ENCODE measurements around the gene TRAPPC1.
"Not testable (repeated sequence)": the region's sequence is repeated elsewhere in the genome, so short reads cannot be mapped to it uniquely, and the experiment has no call there.

Gene TRAPPC1, protein sequence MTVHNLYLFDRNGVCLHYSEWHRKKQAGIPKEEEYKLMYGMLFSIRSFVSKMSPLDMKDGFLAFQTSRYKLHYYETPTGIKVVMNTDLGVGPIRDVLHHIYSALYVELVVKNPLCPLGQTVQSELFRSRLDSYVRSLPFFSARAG

GRCh38 chr17:7931709-7932482, at the start of gene TRAPPC1, which contains the start of gene CNTROB:
Gene TRAPPC1, minus strand, starts transcription at chr17:7931946. Its CDS starts 117 bp downstream, at chr17:7931829.
Gene CNTROB, plus strand, starts transcription at chr17:7932206. Its CDS starts 874 bp downstream, at chr17:7933080.
- peak; percentile 98 for FAIRE-seq

DNA sequence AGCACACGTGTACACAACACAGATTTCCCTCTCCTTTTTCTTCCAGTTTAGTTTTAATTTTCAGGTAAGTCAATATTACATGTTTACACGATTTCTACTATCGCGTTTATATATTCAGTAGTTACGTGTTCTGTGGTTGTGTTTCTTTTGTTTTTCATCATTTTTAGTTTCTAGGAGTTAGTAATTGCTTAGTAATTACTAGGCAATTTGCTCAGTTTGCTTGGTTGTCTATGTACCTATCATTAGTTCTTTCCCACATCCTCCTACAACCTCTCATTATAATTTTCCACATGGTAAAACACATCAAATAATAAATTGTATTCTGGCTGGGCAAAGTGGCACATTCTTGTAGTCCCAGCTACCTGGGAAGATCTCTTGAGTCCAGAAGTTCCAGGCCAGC, 46.1 kb upstream of the TRAPPC1 start:
- FAIRE-seq, result no peak

DNA sequence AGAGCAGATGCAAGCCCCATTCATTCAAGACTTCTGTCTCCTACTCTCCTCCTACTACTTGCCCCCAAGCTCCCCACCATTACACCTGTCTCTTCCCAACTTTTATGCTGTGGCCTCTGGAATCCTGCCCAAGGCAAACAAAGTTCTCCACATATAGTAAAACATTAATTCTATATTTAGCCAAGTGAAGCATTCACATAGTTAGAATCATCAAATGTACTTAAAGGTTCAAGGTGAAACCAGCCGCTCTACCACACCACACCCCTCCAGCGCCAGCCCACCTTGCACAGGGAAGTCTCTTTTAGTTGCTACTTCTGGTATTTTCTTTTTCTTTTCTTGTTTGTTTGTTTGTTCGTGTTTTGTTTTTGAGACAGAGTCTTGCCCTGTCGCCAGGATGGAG, 45.3 kb upstream of the TRAPPC1 start:
- no peak for FAIRE-seq

DNA sequence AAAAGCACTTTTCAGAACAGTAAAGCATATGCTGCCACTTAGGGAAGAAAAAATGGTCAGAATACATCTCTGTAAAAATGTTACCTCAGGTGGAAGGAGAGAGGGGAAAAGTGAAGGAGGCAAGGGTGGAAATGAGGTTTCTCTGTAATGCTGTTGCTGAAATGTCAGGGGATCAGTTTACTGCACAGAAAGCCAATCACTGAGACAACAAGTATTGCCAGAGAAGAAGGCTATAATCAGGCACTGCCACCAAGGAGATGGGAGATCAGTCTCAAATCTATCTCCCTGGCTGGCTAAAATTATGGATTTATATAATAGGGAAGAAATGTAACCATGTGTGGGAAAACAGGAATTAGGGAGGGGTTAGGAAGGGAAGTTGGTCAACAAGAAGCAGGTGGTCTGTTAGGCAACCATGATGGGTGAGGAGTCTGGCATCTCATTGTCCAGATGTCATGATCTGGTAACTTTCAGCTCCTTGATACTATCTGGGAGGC, 42.9 kb upstream of the TRAPPC1 start:
- FAIRE-seq, result no peak

GRCh38 chr17:7972131-7972785, 40.5 kb upstream of the TRAPPC1 start:
- FAIRE-seq, result no peak

DNA sequence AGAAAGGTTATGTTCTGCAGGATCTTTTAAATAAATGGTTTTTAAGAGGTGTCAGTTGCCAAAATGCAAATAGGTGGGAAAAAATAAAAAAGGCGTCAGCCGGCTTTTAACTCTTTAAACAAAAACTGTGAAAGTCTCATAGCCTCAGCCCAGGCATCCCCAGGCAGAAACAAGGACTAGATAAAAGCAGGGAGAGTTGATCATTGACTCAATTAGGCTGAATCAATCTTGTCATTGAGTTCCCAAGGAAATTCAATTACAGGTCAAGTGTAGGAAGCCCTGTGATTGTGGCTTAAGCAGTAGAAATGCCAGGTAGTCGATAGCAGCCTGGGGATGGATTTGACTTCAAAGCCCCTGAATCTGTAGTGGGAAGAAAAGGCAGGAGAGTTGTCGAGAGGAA, 39.9 kb upstream of the TRAPPC1 start:
- no peak for FAIRE-seq

DNA sequence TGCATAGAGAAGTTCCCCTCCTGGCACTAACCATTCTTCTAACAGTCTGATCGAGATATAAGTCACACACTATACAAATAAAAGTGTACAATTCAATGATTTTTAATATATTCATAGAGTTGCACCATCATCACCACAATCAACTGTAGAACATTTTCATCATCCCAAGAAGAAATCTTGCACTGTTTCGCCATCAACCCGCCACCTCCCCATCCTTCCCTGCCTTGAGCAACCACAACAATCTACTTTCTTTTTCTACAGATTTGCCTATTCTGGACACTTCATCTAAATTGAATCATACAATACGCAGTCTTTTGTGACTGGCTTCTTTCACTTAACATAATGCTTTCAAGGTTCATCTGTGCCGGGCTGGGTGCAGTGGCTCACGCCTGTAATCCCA, 37.7 kb upstream of the TRAPPC1 start:
- no peak for FAIRE-seq

DNA sequence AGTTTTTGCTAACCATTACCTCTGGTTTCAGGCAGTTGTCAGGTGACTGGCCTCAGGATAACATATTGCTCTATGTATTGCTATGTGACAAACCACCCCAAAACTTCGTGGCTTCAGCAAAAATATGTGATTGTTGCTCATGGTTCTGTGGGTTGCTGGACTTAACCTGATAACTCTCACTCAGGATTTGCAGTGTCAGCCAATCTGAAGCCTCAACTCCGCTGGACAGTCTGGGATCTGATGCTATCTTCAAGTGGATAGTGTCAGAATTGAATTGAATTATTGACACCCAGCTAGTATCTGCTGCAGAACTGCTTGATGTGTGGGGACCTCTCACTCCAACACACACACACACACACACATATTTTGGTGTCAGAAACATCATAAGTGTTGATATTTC, 36.0 kb upstream of the TRAPPC1 start:
- FAIRE-seq, result no peak

GRCh38 chr17:7961421-7961820, 29.7 kb upstream of the TRAPPC1 start:
- FAIRE-seq, result no peak

GRCh38 chr17:7959503-7960253, 27.9 kb upstream of the TRAPPC1 start:
- FAIRE-seq, result no peak

GRCh38 chr17:7956228-7956965, 24.7 kb upstream of the TRAPPC1 start:
- FAIRE-seq, result no peak

DNA sequence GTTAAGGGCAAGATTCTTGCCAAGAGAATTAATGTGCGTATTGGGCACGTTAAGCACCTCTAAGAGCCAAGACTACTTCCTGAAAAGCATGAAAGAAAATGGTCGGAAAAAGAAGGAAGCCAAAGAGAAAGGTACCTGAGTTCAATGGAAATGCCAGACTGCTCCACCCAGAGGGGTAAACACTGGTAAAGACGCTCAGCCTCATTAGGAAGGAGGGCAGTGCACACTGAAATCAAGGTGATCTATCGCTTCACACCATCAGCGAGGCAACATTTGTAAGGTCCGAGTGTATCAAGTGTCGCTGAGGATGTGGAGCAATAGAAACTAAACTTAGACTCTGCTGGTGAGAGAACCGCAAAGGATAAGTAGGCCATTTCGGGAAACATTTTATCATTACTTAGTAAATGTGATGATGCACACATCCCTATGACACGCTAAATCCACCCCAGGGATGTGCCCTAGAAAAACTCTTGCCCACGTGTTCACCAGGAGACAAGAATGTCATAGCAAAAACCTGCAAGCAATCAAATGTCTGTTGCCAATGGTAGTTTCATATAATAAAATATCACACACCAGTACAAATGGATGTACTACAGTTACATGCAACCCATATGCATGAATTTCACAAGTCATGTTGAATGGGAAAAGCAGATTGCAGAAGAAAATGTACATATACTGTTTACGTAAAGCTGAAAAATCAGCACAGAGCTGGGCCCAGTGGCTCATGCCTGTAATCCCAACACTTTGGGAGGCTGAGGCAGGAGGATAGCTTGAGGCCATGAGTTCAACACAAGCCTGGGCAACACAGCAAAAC, 23.9 kb upstream of the TRAPPC1 start:
- no peak for FAIRE-seq

DNA sequence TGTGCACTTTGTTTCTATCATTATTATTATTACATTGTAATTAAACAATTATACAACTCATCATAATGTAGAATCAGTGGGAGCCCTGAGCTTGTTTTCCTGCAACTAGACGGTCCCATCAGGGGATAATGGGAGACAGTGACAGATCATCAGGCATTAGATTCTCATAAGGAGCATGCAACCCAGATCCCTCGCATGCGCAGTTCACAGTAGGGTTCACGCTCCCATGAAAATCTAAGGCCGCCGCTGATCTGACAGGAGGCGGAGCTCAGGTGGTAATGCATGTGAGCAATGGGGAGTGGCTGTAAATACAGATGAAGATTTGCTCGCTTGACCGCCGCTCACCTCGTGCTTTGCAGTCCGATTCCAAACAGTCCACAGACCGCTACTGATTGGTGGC, 21.5 kb upstream of the TRAPPC1 start:
- not testable (repeated sequence) for FAIRE-seq

DNA sequence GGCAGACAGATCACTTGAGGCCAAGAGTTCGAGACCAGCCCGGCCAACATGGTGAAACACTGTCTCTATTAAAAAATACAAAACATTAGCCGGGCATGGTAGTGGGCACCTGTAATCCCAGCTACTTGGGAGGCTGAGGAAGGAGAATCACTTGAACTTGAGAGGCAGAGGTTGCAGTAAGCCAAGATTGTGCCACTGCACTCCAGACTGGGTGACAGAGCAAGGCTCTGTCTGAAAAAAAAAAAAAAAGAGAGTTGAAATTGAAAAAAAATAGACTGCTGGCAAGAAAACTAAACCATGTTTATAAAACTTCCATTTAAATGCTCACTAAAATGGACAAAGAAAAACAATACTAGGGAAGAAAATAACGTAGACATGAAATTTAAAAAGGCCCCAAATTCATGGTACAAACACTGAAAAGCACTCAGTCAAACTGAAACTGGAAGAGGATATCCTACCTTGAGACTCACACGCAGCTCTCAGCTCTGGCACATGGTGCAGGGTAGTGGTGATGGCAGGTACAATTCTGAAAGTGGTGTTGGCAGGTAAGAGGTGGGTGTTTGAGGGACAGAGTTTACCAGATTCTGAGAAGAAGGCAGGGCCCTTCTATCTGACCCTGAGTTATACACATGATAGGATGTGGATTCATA, 19.5 kb upstream of the TRAPPC1 start:
- FAIRE-seq, result no peak

GRCh38 chr17:7950578-7950977, 18.8 kb upstream of the TRAPPC1 start:
- FAIRE-seq, result no peak

DNA sequence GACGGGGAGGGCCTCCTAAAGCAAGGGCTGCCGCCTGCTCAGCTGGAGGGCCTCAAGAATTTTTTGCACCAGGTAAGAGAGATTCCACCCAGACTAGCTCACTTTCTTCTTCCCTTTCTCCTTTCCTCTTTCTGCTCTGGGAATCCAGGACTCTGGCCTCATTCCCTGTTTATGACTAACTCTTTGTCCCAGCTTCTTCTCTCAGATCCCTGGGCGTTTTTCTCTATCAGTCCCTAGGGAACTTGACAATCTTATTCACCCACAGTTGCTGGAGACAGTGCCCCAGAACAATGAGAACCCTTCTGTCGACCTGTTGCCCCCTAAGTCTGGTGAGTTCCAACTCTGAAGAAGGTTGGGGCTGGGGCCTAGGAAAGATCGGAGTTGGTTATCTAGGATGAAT, 15.9 kb upstream of the TRAPPC1 start:
- FAIRE-seq, result no peak

GRCh38 chr17:7946441-7946840, 14.7 kb upstream of the TRAPPC1 start:
- no peak for FAIRE-seq

DNA sequence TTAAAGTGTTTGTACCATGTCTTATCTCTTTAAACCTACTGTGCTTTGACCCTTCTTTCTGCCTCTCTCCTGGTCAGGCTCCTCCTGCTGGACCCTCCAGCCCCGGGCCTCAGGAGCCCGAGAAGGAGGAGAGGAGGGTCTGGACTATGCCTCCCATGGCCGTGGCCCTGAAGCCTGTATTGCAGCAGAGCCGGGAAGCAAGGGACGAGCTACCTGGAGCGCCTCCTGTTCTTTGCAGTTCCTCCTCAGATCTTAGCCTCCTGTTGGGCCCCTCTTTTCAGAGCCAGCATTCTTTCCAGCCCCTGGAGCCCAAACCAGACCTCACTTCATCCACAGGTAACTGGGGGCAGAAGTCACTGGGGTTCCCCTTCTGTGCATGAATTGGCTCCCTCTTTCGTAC, 13.9 kb upstream of the TRAPPC1 start:
- no peak for FAIRE-seq

- no peak for FAIRE-seq
Measured at GRCh38 chr17:7944326-7944725, 12.6 kb upstream of the TRAPPC1 start.

DNA sequence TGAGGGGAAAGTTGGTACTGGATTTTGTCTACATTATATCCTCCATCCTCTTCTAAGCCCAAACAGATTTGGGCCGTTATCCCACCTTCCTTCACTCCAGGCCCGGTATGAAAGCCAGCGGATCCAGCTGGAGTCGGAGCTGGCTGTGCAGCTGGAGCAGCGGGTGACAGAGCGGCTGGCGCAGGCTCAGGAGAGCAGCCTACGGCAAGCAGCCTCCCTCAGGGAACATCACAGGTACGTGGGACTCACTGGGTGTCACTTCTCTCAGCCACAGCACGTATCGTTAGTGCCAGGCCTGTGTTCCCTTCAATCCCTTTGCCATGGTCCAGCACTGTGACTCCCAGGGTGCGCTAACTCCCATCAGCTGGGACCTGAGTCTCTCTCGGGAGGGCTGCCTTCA, 11.5 kb upstream of the TRAPPC1 start:
- no peak for FAIRE-seq

DNA sequence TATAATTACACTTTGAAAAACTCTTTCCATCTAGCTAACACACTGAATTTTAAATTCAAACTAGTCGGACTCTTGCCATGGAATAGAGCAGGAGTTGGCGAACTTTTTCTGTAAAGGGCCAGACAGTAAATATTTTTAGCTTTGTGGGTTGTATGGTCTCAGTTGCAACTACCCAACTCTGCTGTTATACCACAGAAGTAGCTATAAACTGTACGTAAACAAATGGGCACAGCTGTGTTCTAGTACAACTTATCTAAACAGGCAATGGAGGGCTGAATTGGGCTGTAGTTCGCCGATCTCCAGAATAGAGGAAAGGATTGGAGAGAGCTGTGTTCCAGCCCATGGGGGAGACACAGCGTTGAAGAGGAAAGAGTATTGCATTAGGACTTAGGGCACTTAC, 9.0 kb upstream of the TRAPPC1 start:
- FAIRE-seq, result no peak

Measured in G401.6 (cell line).